Measurements from ENCODE around the gene SOX5.

DNA sequence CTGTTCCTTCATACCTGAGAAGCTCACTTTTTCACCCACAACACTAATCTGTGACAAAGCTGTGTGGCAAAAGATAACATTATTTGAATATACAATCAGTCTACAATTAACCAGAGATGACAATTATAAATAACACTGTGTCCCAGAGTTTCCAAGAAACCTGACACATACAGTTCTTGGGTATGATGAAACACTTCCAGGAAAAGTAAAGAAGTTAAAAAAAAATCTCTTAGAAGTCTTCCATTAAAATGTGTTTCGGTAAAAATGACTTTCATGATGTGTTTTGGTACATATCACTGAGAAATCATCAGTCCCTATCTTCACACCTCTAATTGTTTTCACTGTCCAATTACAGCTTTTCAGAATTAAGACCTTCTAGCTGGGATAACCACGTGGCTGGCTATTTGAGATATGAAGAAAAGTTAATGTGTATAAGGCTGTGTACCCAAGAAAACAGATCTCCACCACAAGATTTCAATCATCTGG lies 390.2 kb downstream of the SOX5 start:
- TF ChIP-seq, protein P1, sequence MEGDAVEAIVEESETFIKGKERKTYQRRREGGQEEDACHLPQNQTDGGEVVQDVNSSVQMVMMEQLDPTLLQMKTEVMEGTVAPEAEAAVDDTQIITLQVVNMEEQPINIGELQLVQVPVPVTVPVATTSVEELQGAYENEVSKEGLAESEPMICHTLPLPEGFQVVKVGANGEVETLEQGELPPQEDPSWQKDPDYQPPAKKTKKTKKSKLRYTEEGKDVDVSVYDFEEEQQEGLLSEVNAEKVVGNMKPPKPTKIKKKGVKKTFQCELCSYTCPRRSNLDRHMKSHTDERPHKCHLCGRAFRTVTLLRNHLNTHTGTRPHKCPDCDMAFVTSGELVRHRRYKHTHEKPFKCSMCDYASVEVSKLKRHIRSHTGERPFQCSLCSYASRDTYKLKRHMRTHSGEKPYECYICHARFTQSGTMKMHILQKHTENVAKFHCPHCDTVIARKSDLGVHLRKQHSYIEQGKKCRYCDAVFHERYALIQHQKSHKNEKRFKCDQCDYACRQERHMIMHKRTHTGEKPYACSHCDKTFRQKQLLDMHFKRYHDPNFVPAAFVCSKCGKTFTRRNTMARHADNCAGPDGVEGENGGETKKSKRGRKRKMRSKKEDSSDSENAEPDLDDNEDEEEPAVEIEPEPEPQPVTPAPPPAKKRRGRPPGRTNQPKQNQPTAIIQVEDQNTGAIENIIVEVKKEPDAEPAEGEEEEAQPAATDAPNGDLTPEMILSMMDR (IDR thresholded peaks at IDR 0.05) = no peak
- TF ChIP-seq POLR2A (IDR thresholded peaks at IDR 0.05) = no peak

All from esophagus squamous epithelium (tissue), 4 donors.